ENCODE measurements around the gene FOXN3.
A peak's percentile ranks its signal among the peaks of the same experiment; 100 is the strongest.

Gene FOXN3, protein sequence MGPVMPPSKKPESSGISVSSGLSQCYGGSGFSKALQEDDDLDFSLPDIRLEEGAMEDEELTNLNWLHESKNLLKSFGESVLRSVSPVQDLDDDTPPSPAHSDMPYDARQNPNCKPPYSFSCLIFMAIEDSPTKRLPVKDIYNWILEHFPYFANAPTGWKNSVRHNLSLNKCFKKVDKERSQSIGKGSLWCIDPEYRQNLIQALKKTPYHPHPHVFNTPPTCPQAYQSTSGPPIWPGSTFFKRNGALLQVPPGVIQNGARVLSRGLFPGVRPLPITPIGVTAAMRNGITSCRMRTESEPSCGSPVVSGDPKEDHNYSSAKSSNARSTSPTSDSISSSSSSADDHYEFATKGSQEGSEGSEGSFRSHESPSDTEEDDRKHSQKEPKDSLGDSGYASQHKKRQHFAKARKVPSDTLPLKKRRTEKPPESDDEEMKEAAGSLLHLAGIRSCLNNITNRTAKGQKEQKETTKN

DNA sequence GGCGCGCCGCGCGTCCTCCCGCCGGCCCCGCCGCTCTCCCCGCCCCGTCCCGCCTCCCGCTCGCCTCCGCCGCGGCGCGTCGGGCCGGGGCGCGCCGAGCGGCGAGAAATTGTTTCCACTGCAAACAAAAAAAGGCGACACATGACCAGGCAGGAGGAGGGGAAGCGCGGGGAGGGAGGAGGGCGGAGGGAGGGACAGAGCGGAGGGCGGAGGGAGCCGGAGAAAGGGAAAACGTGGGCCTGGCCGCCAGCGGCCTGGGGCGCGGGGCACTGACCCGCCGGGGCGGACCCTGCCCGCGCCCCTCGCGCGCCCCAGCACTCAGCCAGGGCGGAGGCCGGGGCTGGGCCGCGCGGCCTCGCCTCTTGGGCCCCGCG lies at the start of gene FOXN3:
TSS of gene FOXN3 (minus strand) at position 143 of the 374 bp plus-strand sequence. CDS start 4,757 bp downstream, outside the sequence.
- peak; percentile 92 for DNase-seq

DNA sequence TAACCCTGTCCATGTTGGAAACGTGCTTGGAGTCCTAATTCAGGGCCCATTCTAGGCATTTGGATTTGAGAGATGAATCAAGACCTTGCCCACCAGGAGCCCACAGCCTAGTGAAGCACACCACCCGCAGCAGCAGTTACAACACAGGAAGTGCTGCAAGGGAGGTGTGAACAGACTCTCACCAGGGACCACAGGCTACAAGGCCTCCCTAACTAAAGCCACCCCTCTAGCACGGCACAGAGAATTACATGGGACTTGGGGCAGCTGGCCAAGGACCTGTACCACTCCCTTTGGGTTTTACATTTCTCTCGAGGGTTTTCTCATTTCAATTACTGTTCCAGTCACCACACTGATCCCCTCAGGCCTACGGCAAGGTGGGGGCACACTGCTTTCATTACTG lies 49.5 kb upstream of the FOXN3 start:
- peak; percentile 58 for DNase-seq

DNA sequence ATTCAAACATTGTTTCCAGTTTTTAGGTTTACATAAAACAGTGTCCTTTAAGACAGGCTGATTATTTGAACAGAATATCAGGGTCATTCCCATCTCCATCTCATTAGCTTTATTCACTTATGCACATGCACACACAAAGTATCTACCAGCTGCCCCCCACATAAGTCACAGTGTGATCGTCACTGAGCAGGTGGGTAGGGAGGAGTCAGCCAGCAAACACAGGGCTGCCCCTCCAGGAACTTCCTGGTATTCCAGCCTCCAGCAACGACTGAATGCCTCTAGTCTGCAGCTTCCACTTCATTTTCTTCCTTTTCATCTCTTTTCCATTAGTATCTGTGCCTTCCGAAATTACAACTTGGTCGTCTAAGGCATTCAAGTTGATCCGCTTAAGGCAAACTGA lies 48.8 kb upstream of the FOXN3 start:
- no peak for DNase-seq

DNA sequence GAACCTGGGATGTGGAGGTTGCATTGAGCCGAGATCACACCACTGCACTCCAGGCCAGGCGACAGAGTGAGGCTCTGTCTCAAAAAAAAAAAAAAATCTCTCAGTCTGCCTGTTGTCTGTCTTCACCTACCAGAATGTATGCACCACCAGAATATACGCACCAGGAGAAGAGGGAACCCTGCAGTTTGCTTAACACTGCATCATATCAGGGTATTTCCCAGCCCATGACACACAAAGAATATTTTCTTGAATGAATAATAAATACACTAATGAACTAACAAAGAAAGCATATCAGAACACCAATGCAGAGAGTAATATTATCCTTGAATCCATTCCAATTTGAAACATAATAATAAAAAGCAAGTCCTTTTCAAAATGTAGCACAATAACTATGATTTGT lies 44.2 kb upstream of the FOXN3 start:
- DNase-seq, result no peak

- DNase-seq, result no peak
Observed at GRCh38 chr14:89458713-89459420, 41.8 kb upstream of the FOXN3 start.

GRCh38 chr14:89457007-89457406 lies 40.0 kb upstream of the FOXN3 start:
- no peak for DNase-seq

- no peak for DNase-seq
Observed at GRCh38 chr14:89455412-89455811, 38.4 kb upstream of the FOXN3 start.

DNA sequence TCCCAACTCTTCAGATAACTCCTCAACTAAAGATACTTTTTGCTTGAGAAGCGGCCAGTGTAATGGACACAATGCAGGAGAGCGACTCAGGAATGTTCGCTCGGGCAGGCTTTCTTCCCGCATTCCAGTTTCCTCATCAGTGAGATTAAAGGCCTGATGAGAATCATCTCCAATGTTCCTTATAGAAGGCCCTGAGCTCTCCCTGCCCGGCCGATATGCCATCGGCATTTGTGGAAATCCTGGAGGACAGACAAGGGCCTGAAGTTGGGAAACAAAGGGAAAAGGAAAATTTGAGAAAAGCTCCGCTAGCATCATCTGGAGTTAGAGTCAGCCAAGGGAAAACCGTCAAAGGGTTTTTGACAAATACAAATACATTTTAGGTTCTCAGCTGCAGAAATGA lies 38.0 kb upstream of the FOXN3 start:
- no peak for DNase-seq

DNA sequence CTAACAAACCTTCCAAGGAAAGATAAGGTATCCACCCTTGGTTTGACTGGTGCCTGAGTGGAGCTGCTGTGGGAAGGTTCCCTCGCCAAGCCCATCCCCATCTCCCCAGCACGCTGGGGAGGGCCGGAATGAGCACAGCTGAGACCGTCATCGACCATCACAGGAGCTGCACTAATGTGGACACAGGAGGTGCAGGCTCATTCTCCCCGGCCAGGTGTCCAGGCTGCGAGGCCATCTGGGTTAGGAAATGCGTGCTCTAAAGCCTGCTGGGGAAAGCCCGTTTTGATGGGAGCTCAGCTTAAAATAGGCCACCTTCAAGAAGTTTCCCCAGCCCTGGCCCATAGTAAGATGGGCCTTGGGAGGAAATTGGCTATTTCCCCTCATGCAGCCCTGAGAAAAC lies 35.2 kb upstream of the FOXN3 start:
- no peak for DNase-seq

- DNase-seq, result no peak
Observed at GRCh38 chr14:89451229-89451628, 34.2 kb upstream of the FOXN3 start.

- no peak for DNase-seq
Observed at GRCh38 chr14:89447182-89447944, 30.3 kb upstream of the FOXN3 start.

DNA sequence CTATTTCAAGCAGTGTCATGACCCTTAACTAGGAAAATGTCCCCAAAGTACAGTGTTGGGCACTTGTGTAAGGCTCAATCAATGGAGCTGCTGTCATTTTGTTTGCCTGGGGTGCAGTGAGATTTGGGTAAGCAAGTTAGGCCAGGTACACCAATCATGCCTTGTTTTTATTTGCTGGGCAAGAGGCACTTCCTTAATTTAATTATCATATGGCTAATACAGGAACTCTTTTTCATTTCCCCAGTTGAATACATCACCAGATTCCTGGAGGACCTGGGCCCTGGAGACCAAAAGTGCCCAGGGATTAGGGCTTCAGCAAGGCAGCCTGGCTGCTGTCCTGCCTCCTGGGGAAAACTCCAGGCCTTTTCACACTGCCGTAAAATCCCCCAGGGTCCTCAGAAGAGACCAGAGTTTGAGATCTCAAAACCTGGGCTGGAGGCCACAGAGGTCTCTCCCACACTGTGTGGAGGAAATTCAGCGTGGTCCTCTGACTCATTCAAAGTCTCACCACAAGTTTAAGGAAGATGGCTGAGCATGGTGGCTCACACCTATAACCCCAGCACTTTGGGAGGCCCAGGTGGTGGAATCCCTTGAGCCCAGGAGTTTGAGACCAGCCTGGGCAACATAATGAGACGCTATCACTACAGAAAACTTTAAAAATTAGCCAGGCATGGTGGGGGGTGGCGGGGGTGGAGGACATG lies 28.4 kb upstream of the FOXN3 start:
- no peak for DNase-seq

DNA sequence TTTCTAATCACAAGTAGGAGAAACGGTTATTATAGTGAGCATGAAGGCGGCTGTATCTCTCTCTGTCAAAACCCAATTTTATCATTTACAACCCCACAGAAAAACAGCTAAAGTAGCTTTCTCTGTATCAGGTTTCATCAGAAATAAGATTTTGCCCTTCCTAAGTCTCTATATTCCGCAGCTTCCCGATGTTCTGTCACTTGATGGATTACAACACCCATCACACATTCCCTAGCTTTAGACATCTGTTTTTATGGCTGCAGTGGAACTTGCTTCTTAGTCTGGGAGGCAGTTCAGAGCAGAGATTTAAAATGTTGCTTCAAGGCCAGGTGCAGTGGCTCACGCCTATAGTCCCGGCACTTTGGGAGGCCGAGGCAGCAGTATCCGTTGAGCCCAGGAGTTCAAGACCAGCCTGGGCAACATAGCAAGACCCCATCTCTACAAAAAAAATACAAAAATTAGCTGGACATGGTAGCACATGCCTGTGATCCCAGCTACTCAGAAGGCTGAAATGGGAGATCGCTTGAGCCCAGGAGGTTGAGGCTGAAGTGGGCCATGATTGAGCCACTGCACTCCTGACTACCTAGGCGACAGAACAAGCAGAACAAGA lies 27.6 kb upstream of the FOXN3 start:
- DNase-seq, result no peak

DNA sequence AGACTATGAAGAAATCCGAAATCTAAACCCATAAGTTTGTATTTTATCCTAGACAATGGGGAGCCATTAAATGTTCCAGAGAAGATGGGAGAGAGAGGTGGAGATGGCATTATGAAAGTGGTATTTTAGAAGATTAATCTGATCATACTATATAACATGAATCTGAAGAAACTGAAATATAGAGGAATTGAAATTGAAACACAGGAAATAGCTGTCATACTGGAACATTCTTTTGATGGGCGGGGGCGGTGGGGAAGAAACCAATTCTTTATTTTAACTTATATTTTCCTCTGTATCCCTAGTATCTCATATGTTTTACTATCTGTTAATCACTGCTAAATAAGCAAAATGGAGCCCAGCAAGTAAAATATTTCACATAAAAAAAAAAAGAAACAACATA lies 27.0 kb upstream of the FOXN3 start:
- DNase-seq, result no peak

- no peak for DNase-seq
Observed at GRCh38 chr14:89443042-89443629, 26.1 kb upstream of the FOXN3 start.

DNA sequence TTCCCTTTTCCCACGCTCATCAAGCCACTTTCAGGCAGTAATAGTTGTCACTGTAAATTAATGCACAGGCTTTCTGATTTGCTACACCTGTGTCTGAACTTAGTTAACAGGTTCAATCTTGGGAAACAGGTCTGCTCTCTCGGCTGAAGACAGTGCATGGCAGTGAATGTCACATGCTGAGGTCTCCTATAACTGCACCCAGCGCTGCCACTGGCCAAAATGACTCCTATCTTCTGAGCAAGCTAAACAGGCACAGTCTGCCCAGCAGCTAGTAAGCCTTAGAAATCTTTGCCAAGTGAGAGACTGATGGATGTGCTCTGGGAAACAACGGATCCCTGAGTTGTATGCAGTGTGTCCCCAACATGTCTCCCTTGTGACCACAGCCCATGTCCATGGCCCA lies 25.2 kb upstream of the FOXN3 start:
- no peak for DNase-seq

DNA sequence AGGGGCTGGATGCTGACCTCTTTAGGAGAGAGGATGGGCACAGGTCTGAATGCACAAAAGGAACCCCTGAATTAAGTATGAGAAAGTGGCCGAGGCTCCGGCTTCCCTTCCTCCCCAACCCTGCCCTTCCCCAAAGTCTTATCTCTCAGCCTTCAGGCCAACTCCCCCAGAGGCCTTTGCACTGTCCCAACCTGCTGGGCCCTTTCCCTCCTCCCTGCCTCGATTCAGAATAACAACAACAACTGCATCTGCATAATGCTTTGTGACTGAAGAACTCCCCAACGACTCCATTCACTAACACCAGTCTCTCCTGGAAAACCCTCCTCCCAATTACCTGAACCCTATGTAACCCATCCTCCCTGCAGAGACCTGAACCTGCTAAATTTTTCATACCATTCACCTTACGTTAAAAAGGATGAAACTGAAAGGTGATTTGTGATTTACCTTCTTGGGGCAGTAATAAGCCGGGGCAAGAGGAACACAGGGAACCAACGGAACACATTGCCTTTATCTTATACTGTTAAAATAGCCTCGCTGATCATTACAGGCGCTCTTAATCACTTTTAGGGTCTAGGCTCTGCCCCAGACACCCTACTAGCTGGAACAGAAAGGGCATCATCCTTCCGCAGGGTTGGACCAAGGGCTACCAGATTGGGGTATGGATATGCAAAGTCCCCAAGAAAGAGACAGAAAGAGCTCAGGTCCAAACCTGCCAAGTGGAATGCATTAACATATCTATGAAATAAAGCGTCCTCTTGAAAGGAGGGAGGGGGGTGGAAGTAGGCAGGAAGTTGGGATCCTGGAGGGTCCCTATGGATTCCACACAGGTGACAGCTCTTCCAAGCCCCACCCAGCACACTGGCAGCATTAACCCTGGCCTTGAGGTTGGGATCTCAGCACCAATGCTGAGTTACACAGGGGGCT lies 24.2 kb upstream of the FOXN3 start:
- no peak for DNase-seq

DNA sequence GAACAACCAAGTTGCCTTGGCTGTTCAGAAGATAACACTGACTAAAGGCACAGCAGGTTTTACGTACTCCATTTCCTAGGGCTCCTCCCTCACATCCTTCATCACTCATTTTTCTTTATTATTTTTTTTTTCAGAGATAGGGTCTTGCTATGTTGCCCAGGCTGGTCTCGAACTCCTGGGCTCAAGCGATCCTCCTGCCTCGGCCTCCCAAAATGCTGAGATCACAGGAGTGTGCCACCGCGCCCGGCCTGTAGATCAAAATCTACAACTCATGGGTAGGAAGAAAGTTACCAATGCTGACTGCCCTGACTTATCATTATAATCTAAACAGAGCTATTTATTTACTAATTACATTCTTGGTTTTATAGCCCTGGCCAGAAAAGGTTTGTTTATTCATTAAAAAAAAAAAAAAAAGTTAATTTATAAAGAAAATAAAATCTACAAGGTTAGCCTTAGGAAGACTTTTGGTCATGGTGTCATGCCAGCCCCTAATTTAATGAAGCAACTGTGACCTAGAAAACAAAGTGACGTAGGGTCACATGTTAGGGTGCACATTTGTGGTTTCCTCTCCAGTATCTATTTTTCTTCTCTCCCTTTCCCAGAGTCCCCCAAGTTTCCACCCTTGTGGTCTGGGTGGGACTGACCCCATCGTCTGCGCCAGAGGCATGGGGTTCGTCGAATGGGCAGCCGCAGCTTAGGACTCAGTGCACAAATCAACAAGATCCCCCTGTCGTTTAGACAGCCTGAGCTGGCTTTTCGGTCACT lies 19.0 kb upstream of the FOXN3 start:
- DNase-seq, result peak; percentile 16

GRCh38 chr14:89435492-89435891 lies 18.5 kb upstream of the FOXN3 start:
- no peak for DNase-seq

GRCh38 chr14:89432226-89432625 lies 15.2 kb upstream of the FOXN3 start:
- DNase-seq, result no peak
